Keratinocyte (primary cell): ENCODE measurements around the gene B4GALNT4. TPM values are rescaled to one million over a fixed set of nuclear protein-coding genes. Genes with fewer than 3 reads are reported as not detected.

Source experiments
- DNase-seq: peaks from one replicate; pipeline ENCODE4 v3.0.0-alpha.2; 2011; ENCODE audit warnings: low read depth, missing footprints, low spot score
- FAIRE-seq: peaks from 2 replicates; lab custom pipeline; 2011; peaks lifted over from hg19 to GRCh38; lab: Jason Lieb, UNC
- H2AFZ ChIP-seq: 2 replicates; pipeline ENCODE4 v1.6.0; 2012; ENCODE audit warnings: low read length, control low read depth, inconsistent platforms; ENCODE audit not compliant: control insufficient read depth
- H3K27ac ChIP-seq: 2 replicates; pipeline ENCODE4 v1.5.1; 2011; ENCODE audit warnings: low read length; ENCODE audit not compliant: control insufficient read depth, insufficient read depth
- H3K27me3 ChIP-seq: 3 replicates; pipeline ENCODE4 v1.6.0; 2011; ENCODE audit warnings: low read length; ENCODE audit not compliant: control insufficient read depth, insufficient read depth; ENCODE audit errors: extremely low read depth
- H3K36me3 ChIP-seq, 2 experiments: 2 replicates in 1 of 2; 3 replicates in 1 of 2; pipeline ENCODE4 v1.5.1; 2011; ENCODE audit warnings: low read length in 2 of 2, mild to moderate bottlenecking in 1 of 2; ENCODE audit not compliant: control insufficient read depth in 2 of 2, insufficient read depth in 2 of 2; ENCODE audit errors: extremely low read depth in 1 of 2
- H3K4me1 ChIP-seq: 3 replicates; pipeline ENCODE4 v1.5.1; 2011; ENCODE audit warnings: low read length; ENCODE audit not compliant: control insufficient read depth, insufficient read depth; ENCODE audit errors: extremely low read depth
- H3K4me2 ChIP-seq: 3 replicates; pipeline ENCODE4 v1.6.0; 2011; ENCODE audit warnings: low read depth, low read length; ENCODE audit not compliant: control insufficient read depth, insufficient read depth; ENCODE audit errors: extremely low read depth
- H3K4me3 ChIP-seq, 3 experiments: fragments of 200-600 bp in 1 of 3; sonication (generic) in 1 of 3; 2 replicates in 2 of 3; 3 replicates in 1 of 3; pipeline ENCODE4 v1.5.1; 2011 to 2016; ENCODE audit warnings: low read length in 3 of 3, mild to moderate bottlenecking in 3 of 3, control low read depth in 2 of 3, inconsistent platforms in 1 of 3, low read depth in 1 of 3, mixed read lengths in 1 of 3, mixed run types in 1 of 3, moderate library complexity in 1 of 3; ENCODE audit not compliant: control insufficient read depth in 2 of 3, insufficient read depth in 2 of 3; ENCODE audit errors: extremely low read depth in 1 of 3
- H3K79me2 ChIP-seq: 2 replicates; pipeline ENCODE4 v1.6.0; 2012; ENCODE audit warnings: low read length; ENCODE audit not compliant: control insufficient read depth, insufficient read depth
- H3K9ac ChIP-seq: 3 replicates; pipeline ENCODE4 v1.6.0; 2011; ENCODE audit warnings: low read length; ENCODE audit not compliant: control insufficient read depth, insufficient read depth; ENCODE audit errors: extremely low read depth
- H3K9me1 ChIP-seq: 3 replicates; pipeline ENCODE4 v1.6.0; 2011; ENCODE audit warnings: low read length; ENCODE audit not compliant: control insufficient read depth, insufficient read depth; ENCODE audit errors: extremely low read depth
- H3K9me3 ChIP-seq: 2 replicates; pipeline ENCODE4 v1.5.1; 2012; ENCODE audit warnings: low read depth, low read length; ENCODE audit not compliant: control insufficient read depth
- H4K20me1 ChIP-seq: 3 replicates; pipeline ENCODE4 v1.6.0; 2011; ENCODE audit warnings: low read length; ENCODE audit not compliant: control insufficient read depth, insufficient read depth; ENCODE audit errors: extremely low read depth
- EZH2 ChIP-seq: IDR thresholded peaks from one replicate; pipeline ENCODE4 v1.6.1; 2012; ENCODE audit warnings: inconsistent platforms, mild to moderate bottlenecking, low read length, moderate library complexity
- dilution Hi-C: fragments of 300-500 bp; cut with MboI; formaldehyde crosslinking; loops from one replicate; pipeline ENCODE4 v1.7.0; 2020; ENCODE audit warnings: low sequenced_read_pairs; ENCODE audit not compliant: extremely low pct_ligation_motif_present
- polyA plus RNA-seq, 5 experiments: library from polyadenylated mRNA; depleted of rRNA in 3 of 5; stranded (reverse) in 3 of 5; stranded (forward) in 1 of 5; unstranded in 1 of 5; fragments of >200 nt; gene quantifications; 1 replicate in 1 of 5; 2 replicates in 3 of 5; 3 replicates in 1 of 5; pipeline versions ENCODE4 v1.2.1 to v1.2.3, GENCODE V29; 2011 to 2012; ENCODE audit warnings: missing spikeins in 2 of 5, low read depth in 1 of 5, low replicate concordance in 1 of 5
- TF ChIP-seq, protein P1 (sequence below), 3 experiments: IDR thresholded peaks in 1 of 3; conservative IDR thresholded peaks in 1 of 3; optimal IDR thresholded peaks in 1 of 3; 2 replicates in 2 of 3; 3 replicates in 1 of 3; pipeline versions ENCODE3 to v1.5.1; 2011; ENCODE audit warnings: low read length in 3 of 3, mild to moderate bottlenecking in 3 of 3, moderate library complexity in 2 of 3, control low read depth in 1 of 3, inconsistent platforms in 1 of 3; ENCODE audit not compliant: insufficient read depth in 2 of 3; ENCODE audit errors: extremely low read depth in 1 of 3

Gene B4GALNT4
- polyA plus RNA-seq, 1 donor (not counting 4 experiments of a cell fraction or from before 2014, with no cell fraction given): 7.3 TPM

DNA sequence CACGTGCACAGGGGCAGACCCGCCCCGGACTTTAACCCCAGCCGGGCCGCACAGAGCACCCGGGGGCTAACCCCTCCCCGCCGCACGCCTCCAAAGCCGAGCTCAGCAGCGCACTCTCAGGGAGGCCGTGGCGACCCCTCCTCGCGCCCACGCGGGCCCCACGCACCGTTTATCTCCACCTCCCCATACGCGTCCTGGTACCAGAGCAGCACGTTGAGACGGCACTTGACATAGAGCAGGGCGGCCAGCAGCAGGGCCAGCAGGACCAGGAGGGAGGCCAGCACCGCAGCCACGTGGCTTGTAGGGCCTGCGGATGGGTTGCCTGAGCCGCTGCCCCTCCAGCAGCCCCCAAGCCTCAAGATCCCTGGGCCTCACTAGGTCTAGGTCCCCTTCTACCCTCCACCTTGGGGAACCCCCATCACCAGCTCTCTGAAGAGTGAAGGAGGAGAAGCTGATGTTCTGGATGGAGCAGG is 38.4 kb downstream of the B4GALNT4 start:
- TF ChIP-seq EZH2: no peak
- TF ChIP-seq, protein P1, sequence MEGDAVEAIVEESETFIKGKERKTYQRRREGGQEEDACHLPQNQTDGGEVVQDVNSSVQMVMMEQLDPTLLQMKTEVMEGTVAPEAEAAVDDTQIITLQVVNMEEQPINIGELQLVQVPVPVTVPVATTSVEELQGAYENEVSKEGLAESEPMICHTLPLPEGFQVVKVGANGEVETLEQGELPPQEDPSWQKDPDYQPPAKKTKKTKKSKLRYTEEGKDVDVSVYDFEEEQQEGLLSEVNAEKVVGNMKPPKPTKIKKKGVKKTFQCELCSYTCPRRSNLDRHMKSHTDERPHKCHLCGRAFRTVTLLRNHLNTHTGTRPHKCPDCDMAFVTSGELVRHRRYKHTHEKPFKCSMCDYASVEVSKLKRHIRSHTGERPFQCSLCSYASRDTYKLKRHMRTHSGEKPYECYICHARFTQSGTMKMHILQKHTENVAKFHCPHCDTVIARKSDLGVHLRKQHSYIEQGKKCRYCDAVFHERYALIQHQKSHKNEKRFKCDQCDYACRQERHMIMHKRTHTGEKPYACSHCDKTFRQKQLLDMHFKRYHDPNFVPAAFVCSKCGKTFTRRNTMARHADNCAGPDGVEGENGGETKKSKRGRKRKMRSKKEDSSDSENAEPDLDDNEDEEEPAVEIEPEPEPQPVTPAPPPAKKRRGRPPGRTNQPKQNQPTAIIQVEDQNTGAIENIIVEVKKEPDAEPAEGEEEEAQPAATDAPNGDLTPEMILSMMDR (optimal IDR thresholded peaks at IDR 0.05 in 1 of 3, IDR thresholded peaks at IDR 0.05 in 1 of 3, conservative IDR thresholded peaks at IDR 0.05 in 1 of 3; ENCODE audit: extremely low read depth in 1 of 3, insufficient read depth in 2 of 3, low read length in 3 of 3): no peak
- H3K27ac ChIP-seq: no peak overlapping the region
- H3K27me3 ChIP-seq: no peaks in the 10 kb centered on the region
- H3K9ac ChIP-seq: no peak overlapping the region
- dilution Hi-C loops: no loop called here
- peaks cover 18% of the 10 kb centered on the region for H4K20me1 ChIP-seq
- no peaks in the 10 kb centered on the region for H3K9me3 ChIP-seq
- DNase-seq (no peak), FAIRE-seq (no peak)
- no peak overlapping the region for H3K4me2 ChIP-seq
- peaks cover 8% of the 10 kb centered on the region for H3K4me1 ChIP-seq
- H3K36me3 ChIP-seq: peaks cover 25 to 26% of the 10 kb centered on the region in 2 experiments
- H3K9me1 ChIP-seq: no peaks in the 10 kb centered on the region
- no peak overlapping the region for H3K4me3 ChIP-seq
- no peak overlapping the region for H2AFZ ChIP-seq
- peaks cover 5% of the 10 kb centered on the region for H3K79me2 ChIP-seq

DNA sequence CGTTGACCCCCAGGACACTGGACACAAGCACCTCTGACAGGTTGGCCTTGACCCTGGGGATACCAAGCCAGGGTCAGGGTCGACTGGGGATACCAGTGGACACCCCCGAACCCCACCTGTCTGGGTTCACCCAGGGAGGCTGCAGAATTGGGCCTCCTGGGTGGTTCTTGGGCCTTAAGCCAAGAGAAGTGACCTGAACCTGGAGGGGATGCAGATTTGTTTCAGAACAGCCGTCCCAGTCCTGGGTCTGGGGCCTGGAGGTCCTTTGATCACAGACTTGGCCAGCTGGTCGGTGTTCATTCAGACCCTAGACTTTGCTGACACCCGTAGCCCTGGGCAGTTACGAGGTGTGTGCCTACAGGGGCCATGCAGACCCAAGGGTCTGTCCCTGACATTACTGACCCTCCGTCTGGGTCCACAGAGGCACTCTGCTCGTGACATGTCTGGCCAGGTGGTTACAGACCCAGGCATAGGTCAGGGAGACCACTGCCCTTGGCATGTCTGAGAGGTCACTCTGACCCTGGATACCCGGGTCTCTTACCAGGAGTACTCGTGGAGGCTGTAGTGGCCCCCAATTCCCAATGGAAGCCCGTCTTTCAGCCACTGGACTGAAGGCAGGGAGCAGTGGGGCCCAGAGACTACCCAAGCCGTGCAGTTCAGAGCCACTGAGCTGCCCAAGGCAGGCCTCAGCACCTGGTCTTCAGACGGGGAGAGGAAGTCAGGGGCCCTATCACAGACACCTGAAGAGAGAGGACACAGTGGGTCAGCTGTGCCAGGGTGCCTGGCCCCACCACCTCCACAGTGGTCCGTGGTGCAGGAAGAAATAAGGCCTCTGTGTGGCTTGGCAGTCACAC is 39.1 kb downstream of the B4GALNT4 start:
- DNase-seq (no peak), FAIRE-seq (no peak)
- no peak overlapping the region for H3K4me2 ChIP-seq
- peaks cover 5% of the 10 kb centered on the region for H3K79me2 ChIP-seq
- TF ChIP-seq, protein P1 (optimal IDR thresholded peaks at IDR 0.05 in 1 of 3, IDR thresholded peaks at IDR 0.05 in 1 of 3, conservative IDR thresholded peaks at IDR 0.05 in 1 of 3; ENCODE audit: extremely low read depth in 1 of 3, insufficient read depth in 2 of 3, low read length in 3 of 3): no peak
- no peak overlapping the region for H2AFZ ChIP-seq
- H3K4me1 ChIP-seq: peaks cover 8% of the 10 kb centered on the region
- H3K27me3 ChIP-seq: no peaks in the 10 kb centered on the region
- H3K27ac ChIP-seq: no peak overlapping the region
- H3K9me1 ChIP-seq: no peaks in the 10 kb centered on the region
- H4K20me1 ChIP-seq: peaks cover 22% of the 10 kb centered on the region
- dilution Hi-C loops: no loop called here
- H3K4me3 ChIP-seq: no peak overlapping the region
- H3K36me3 ChIP-seq: peaks cover 24 to 25% of the 10 kb centered on the region in 2 experiments
- H3K9me3 ChIP-seq: no peaks in the 10 kb centered on the region
- no peak overlapping the region for H3K9ac ChIP-seq
